Testis (tissue), 2 donors: ENCODE data around the gene TRIM9.

Experiments
- POLR2A ChIP-seq: fragments of 450-650 bp; IDR thresholded peaks from one replicate; pipeline ENCODE4 v1.6.1; 2017; ENCODE audit warnings: antibody characterized with exemption, mild to moderate bottlenecking, moderate library complexity
- TF ChIP-seq, protein P1 (sequence below), 3 experiments: fragments of 450-650 bp in 2 of 3; fragments of 200-600 bp in 1 of 3; sonication (generic) in 1 of 3; IDR thresholded peaks; one replicate each; pipeline ENCODE4 v1.5.1; 2016 to 2019; ENCODE audit warnings: antibody characterized with exemption in 3 of 3, mild to moderate bottlenecking in 2 of 3, moderate library complexity in 1 of 3

DNA sequence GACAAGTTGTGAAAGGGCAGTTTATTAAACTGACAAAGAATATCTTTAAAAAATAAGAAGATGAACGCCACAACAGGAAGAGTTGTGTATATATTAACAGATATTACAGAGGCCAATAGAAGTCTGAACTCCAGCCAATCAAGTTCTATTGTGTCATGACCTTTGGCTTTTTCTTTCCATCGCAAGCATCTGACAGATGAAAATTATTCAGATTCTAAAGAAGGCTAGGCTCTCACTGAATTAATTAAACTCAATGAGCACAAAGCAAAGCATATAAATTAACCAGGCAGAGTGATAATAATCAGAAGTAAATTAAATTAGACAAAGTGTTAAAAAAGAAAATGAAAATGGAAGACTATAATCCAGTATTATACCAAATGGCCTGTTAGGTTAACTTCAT is 88.6 kb downstream of the TRIM9 start:
- TF ChIP-seq POLR2A: no peak
- TF ChIP-seq, protein P1, sequence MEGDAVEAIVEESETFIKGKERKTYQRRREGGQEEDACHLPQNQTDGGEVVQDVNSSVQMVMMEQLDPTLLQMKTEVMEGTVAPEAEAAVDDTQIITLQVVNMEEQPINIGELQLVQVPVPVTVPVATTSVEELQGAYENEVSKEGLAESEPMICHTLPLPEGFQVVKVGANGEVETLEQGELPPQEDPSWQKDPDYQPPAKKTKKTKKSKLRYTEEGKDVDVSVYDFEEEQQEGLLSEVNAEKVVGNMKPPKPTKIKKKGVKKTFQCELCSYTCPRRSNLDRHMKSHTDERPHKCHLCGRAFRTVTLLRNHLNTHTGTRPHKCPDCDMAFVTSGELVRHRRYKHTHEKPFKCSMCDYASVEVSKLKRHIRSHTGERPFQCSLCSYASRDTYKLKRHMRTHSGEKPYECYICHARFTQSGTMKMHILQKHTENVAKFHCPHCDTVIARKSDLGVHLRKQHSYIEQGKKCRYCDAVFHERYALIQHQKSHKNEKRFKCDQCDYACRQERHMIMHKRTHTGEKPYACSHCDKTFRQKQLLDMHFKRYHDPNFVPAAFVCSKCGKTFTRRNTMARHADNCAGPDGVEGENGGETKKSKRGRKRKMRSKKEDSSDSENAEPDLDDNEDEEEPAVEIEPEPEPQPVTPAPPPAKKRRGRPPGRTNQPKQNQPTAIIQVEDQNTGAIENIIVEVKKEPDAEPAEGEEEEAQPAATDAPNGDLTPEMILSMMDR (IDR thresholded peaks at IDR 0.05): no peak
